Panc1 (cell line): ENCODE measurements around the gene F5. TPM values are rescaled to one million over a fixed set of nuclear protein-coding genes. Genes with fewer than 3 reads are reported as not detected.

Experiments
- ATAC-seq: fragments of 200-7000 bp; cut with Tn5 transposase; 2 replicates; pipeline ENCODE4 v1.9.1; 2020; ENCODE audit warnings: mild to moderate bottlenecking, moderate library complexity
- BruUV-seq: library from RNA; stranded (reverse); fragments of 400-500 nt; replicated peaks from 2 replicates; lab custom pipeline; 2021; lab: Mats Ljungman, UMichigan
- CTCF ChIA-PET: fragments of 300-600 bp; sonication (Branson Sonifier 250); formaldehyde crosslinking; loops from one replicate; lab custom pipeline; 2022; ENCODE audit warnings: antibody characterized with exemption; lab: Charles Lee
- POLR2A ChIA-PET: fragments of 300-600 bp; sonication (Branson Sonifier 250); formaldehyde crosslinking; loops from one replicate; lab custom pipeline; 2022; ENCODE audit warnings: antibody characterized with exemption; lab: Charles Lee
- DNase-seq: peaks from one replicate; pipeline ENCODE4 v3.0.0-alpha.2; 2010; ENCODE audit warnings: low read depth, low spot score
- H3K27ac ChIP-seq: 2 replicates; pipeline ENCODE4 v1.5.1; 2011; ENCODE audit warnings: mild to moderate bottlenecking, low read length, inconsistent platforms
- H3K27me3 ChIP-seq: fragments of 200-500 bp; sonication (Bioruptor generic); 2 replicates; pipeline ENCODE4 v1.6.0; 2014; ENCODE audit warnings: low read length, inconsistent platforms; ENCODE audit not compliant: control insufficient read depth, insufficient read depth
- H3K36me3 ChIP-seq: fragments of 200-500 bp; sonication (Bioruptor generic); 2 replicates; pipeline ENCODE4 v1.5.1; 2014; ENCODE audit warnings: inconsistent platforms, mild to moderate bottlenecking, low read length, moderate library complexity; ENCODE audit not compliant: control insufficient read depth, insufficient read depth
- H3K4me1 ChIP-seq: 2 replicates; pipeline ENCODE4 v1.5.1; 2011; ENCODE audit warnings: inconsistent platforms, mild to moderate bottlenecking, low read length, moderate library complexity; ENCODE audit not compliant: control insufficient read depth, insufficient read depth
- H3K4me3 ChIP-seq, 2 experiments: 2 replicates each; pipeline ENCODE4 v1.5.1; 2011 to 2012; ENCODE audit warnings: low read depth in 2 of 2, low read length in 2 of 2, mild to moderate bottlenecking in 2 of 2, inconsistent platforms in 1 of 2, moderate library complexity in 1 of 2
- H3K9me3 ChIP-seq: fragments of 200-500 bp; sonication (Bioruptor generic); 2 replicates; pipeline ENCODE4 v1.5.1; 2014; ENCODE audit warnings: low read depth, mild to moderate bottlenecking, inconsistent platforms, low read length, moderate library complexity; ENCODE audit not compliant: control insufficient read depth, insufficient read depth
- POLR2AphosphoS5 ChIP-seq: IDR thresholded peaks from 2 replicates; pipeline ENCODE4 v1.6.1; 2012; ENCODE audit warnings: mild to moderate bottlenecking, low read depth, low read length, moderate library complexity
- SIN3A ChIP-seq: IDR thresholded peaks from 2 replicates; pipeline ENCODE4 v1.6.1; 2012; ENCODE audit warnings: low read depth, mild to moderate bottlenecking, low read length, moderate library complexity, borderline replicate concordance; ENCODE audit not compliant: insufficient read depth
- TCF7L2 ChIP-seq: IDR thresholded peaks from 2 replicates; pipeline ENCODE4 v1.6.1; 2011; ENCODE audit warnings: mild to moderate bottlenecking, low read depth, low read length, inconsistent platforms
- in situ Hi-C: cut with HindIII; loops from 2 replicates; pipeline ENCODE4 v1.10.0; 2016; ENCODE audit warnings: low sequenced_read_pairs, low pct_unique_long_range_greater_than_20kb
- intact Hi-C: fragments of 100-400 bp; cut with micrococcal nuclease; formaldehyde crosslinking; loops from one replicate; pipeline ENCODE4 v1.10.0; 2022; ENCODE audit not compliant: unreplicated experiment
- total RNA-seq: library from RNA; stranded (reverse); gene quantifications from one replicate; pipeline ENCODE4 v1.2.1, GENCODE V29; 2021; ENCODE audit not compliant: unreplicated experiment
- TF ChIP-seq, protein P1 (sequence below), 2 experiments: IDR thresholded peaks; 2 replicates each; pipeline ENCODE4 v1.6.1; 2011 to 2012; ENCODE audit warnings: low read depth in 2 of 2, control low read depth in 1 of 2, low read length in 1 of 2, mild to moderate bottlenecking in 1 of 2, moderate library complexity in 1 of 2; ENCODE audit not compliant: insufficient read depth in 1 of 2
- TF ChIP-seq, protein P2 (sequence below): fragments of 450-650 bp; IDR thresholded peaks from 2 replicates; pipeline ENCODE4 v1.5.1; 2017; ENCODE audit warnings: mild to moderate bottlenecking

Gene F5
- total RNA-seq, 1 experiment from 2014 or later = 0.08 TPM

DNA sequence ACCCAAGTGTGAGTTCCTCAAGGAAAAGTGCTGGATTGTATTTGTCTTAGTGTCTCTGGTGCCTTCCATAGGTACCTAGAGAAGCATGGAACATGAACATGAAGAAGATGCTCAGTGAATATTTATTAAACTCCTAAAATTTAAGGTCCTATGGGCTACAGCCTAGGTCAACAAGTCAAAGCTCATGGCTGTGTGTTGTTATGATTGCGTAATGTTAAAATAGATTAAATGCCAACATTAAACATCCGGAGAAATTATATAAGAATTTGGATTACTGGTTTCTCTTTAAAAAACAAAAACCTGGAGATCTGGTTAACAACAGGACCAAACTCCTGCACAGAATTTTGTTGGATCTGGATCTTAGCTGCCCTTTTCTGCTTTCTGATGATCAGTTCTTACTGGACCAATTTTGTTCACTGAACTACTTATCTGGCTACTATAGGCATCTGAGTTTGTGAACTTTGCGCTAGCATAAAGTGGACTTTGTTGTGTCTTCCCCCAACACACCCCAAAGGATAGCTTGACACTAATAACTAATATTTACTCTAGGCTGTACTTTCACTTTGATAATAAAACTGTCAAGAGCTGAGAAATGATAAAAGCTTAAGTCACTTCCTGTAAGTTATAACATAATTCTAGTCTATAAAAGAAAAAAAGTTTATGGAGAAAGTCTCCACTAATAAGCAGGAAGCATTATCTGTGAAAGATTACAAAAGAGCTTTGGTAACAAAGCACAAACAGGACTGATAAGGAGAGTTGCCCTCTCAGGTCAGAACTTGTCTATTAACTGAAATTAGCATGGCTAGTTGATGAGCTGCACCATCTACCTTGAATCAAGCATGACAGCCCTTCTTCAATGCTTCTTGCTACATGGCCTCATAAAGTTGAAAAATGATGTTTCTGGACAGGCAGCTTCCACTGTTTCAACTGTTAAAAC lies 20.7 kb downstream of the F5 start:
- no peaks in the 10 kb centered on the region for H3K36me3 ChIP-seq
- in situ Hi-C loops (no loop called here), intact Hi-C loops (no loop called here)
- TF ChIP-seq SIN3A = no peak
- no peak for TF ChIP-seq POLR2AphosphoS5
- TF ChIP-seq, protein P1, sequence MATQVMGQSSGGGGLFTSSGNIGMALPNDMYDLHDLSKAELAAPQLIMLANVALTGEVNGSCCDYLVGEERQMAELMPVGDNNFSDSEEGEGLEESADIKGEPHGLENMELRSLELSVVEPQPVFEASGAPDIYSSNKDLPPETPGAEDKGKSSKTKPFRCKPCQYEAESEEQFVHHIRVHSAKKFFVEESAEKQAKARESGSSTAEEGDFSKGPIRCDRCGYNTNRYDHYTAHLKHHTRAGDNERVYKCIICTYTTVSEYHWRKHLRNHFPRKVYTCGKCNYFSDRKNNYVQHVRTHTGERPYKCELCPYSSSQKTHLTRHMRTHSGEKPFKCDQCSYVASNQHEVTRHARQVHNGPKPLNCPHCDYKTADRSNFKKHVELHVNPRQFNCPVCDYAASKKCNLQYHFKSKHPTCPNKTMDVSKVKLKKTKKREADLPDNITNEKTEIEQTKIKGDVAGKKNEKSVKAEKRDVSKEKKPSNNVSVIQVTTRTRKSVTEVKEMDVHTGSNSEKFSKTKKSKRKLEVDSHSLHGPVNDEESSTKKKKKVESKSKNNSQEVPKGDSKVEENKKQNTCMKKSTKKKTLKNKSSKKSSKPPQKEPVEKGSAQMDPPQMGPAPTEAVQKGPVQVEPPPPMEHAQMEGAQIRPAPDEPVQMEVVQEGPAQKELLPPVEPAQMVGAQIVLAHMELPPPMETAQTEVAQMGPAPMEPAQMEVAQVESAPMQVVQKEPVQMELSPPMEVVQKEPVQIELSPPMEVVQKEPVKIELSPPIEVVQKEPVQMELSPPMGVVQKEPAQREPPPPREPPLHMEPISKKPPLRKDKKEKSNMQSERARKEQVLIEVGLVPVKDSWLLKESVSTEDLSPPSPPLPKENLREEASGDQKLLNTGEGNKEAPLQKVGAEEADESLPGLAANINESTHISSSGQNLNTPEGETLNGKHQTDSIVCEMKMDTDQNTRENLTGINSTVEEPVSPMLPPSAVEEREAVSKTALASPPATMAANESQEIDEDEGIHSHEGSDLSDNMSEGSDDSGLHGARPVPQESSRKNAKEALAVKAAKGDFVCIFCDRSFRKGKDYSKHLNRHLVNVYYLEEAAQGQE (IDR thresholded peaks at IDR 0.05; ENCODE audit: insufficient read depth in 1 of 2, low read depth in 2 of 2, low read length in 1 of 2) = no peak
- TF ChIP-seq, protein P2, sequence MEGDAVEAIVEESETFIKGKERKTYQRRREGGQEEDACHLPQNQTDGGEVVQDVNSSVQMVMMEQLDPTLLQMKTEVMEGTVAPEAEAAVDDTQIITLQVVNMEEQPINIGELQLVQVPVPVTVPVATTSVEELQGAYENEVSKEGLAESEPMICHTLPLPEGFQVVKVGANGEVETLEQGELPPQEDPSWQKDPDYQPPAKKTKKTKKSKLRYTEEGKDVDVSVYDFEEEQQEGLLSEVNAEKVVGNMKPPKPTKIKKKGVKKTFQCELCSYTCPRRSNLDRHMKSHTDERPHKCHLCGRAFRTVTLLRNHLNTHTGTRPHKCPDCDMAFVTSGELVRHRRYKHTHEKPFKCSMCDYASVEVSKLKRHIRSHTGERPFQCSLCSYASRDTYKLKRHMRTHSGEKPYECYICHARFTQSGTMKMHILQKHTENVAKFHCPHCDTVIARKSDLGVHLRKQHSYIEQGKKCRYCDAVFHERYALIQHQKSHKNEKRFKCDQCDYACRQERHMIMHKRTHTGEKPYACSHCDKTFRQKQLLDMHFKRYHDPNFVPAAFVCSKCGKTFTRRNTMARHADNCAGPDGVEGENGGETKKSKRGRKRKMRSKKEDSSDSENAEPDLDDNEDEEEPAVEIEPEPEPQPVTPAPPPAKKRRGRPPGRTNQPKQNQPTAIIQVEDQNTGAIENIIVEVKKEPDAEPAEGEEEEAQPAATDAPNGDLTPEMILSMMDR = no peak
- no peak for TF ChIP-seq TCF7L2
- peaks cover 13% of the 10 kb centered on the region for H3K27me3 ChIP-seq
- POLR2A ChIA-PET = no interaction called here
- ATAC-seq = no peak
- CTCF ChIA-PET = no interaction called here
- no peak overlapping the region for H3K27ac ChIP-seq
- H3K4me3 ChIP-seq = no peak overlapping the region
- no peaks in the 10 kb centered on the region for H3K4me1 ChIP-seq
- BruUV-seq = no TSS peak
- no peaks in the 10 kb centered on the region for H3K9me3 ChIP-seq
- no peak for DNase-seq

DNA sequence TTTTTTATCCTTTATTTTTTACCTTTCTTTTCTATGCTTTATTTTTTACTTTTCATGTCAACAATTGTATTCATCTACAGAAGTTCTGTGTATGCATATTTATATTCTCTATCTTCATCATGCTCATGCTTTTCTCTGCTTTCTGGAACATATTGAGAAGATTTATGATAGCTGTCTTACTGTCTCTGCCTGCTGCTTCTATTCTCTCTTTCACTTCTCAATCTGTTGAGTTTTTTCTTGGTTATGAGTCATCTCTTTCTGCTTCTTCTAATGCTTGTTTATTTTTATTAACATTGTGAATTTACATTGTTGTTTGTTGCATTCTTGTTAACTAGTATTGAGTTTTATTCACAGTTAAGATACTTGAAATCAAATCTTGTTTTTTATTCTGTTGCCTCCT lies 22.6 kb downstream of the F5 start:
- peaks cover 8% of the 10 kb centered on the region for H3K27me3 ChIP-seq
- DNase-seq (no peak), ATAC-seq (no peak)
- intact Hi-C loops = no loop called here
- no peaks in the 10 kb centered on the region for H3K36me3 ChIP-seq
- no peaks in the 10 kb centered on the region for H3K9me3 ChIP-seq
- POLR2A ChIA-PET = no interaction called here
- H3K4me1 ChIP-seq = no peaks in the 10 kb centered on the region
- CTCF ChIA-PET = no interaction called here
- H3K4me3 ChIP-seq = no peak overlapping the region
- in situ Hi-C loops = no loop called here
- TF ChIP-seq, protein P1 (IDR thresholded peaks at IDR 0.05; ENCODE audit: insufficient read depth in 1 of 2, low read depth in 2 of 2, low read length in 1 of 2) = no peak
- TF ChIP-seq SIN3A (no peak), POLR2AphosphoS5 (no peak), TCF7L2 (no peak)
- TF ChIP-seq, protein P2 = no peak
- BruUV-seq = no TSS peak
- H3K27ac ChIP-seq = no peak overlapping the region
